H1 (cell line): ENCODE results near the gene ANKRD66. TPM values are rescaled to one million over a fixed set of nuclear protein-coding genes. Genes with fewer than 3 reads are reported as not detected.

Source experiments
- CTCF ChIA-PET: fragments of 300-600 bp; sonication (Branson Sonifier 250); formaldehyde crosslinking; loops from one replicate; lab custom pipeline; 2021; ENCODE audit not compliant: partially characterized antibody; lab: Charles Lee
- POLR2A ChIA-PET: fragments of 300-600 bp; sonication (Branson Sonifier 250); formaldehyde crosslinking; loops from one replicate; lab custom pipeline; 2021; ENCODE audit warnings: inconsistent platforms; ENCODE audit not compliant: partially characterized antibody; lab: Charles Lee
- DNase-seq, 2 experiments: peaks; one replicate each; pipeline versions ENCODE4 v3.0.0 to v3.0.0-alpha.2; 2010 to 2022; ENCODE audit warnings: low spot score in 2 of 2, low read depth in 1 of 2, mixed read lengths in 1 of 2
- FAIRE-seq: peaks from 2 replicates; lab custom pipeline; 2011; peaks lifted over from hg19 to GRCh38; lab: Jason Lieb, UNC
- H2AFZ ChIP-seq: 2 replicates; pipeline ENCODE4 v1.8.1; 2012; ENCODE audit warnings: low read length, inconsistent platforms
- H2AK5ac ChIP-seq: 2 replicates; pipeline ENCODE4 v1.6.1; 2013; ENCODE audit warnings: low read depth, low read length
- H2BK120ac ChIP-seq: replicated peaks from 2 replicates; pipeline ENCODE3; 2013; ENCODE audit warnings: low read depth, low read length, inconsistent platforms
- H2BK12ac ChIP-seq: 2 replicates; pipeline ENCODE4 v1.6.1; 2013; ENCODE audit warnings: low read depth, low read length
- H2BK15ac ChIP-seq: 2 replicates; pipeline ENCODE4 v1.6.1; 2013; ENCODE audit warnings: low read length
- H2BK20ac ChIP-seq: 2 replicates; pipeline ENCODE4 v1.6.1; 2013; ENCODE audit warnings: low read length
- H2BK5ac ChIP-seq: 2 replicates; pipeline ENCODE4 v1.6.1; 2013; ENCODE audit warnings: low read depth, low read length
- H3K14ac ChIP-seq: 2 replicates; pipeline ENCODE4 v1.6.1; 2013; ENCODE audit warnings: inconsistent platforms; ENCODE audit not compliant: insufficient read length
- H3K18ac ChIP-seq: 2 replicates; pipeline ENCODE4 v1.6.1; 2013; ENCODE audit warnings: low read length; ENCODE audit errors: extremely low read depth
- H3K23ac ChIP-seq: 2 replicates; pipeline ENCODE4 v1.6.1; 2013; ENCODE audit warnings: inconsistent platforms; ENCODE audit not compliant: insufficient read length
- H3K23me2 ChIP-seq: 2 replicates; pipeline ENCODE4 v1.6.1; 2013; ENCODE audit warnings: low read depth, low read length
- H3K27ac ChIP-seq: 2 replicates; pipeline ENCODE4 v1.6.1; 2011; ENCODE audit warnings: low read depth, low read length, inconsistent platforms
- H3K27me3 ChIP-seq, 4 experiments: replicated peaks in 1 of 4; 1 replicate in 1 of 4; 2 replicates in 3 of 4; pipeline versions ENCODE4 v1.6.1 to v1.8.1; 2011 to 2013; ENCODE audit warnings: low read length in 3 of 4, mild to moderate bottlenecking in 3 of 4, inconsistent platforms in 2 of 4, mixed read lengths in 2 of 4, moderate library complexity in 1 of 4; ENCODE audit not compliant: control insufficient read depth in 3 of 4, insufficient read depth in 3 of 4; ENCODE audit errors: extremely low read depth in 1 of 4
- H3K36me3 ChIP-seq, 4 experiments: 2 replicates each; pipeline versions ENCODE4 v1.6.1 to v1.8.1; 2011 to 2013; ENCODE audit warnings: mild to moderate bottlenecking in 4 of 4, low read length in 3 of 4, moderate library complexity in 2 of 4, control low read depth in 1 of 4, inconsistent platforms in 1 of 4; ENCODE audit not compliant: insufficient read depth in 4 of 4, control insufficient read depth in 2 of 4
- H3K4ac ChIP-seq: replicated peaks from 2 replicates; pipeline ENCODE3; 2013; ENCODE audit warnings: low read length, low read depth, mixed read lengths, inconsistent platforms; ENCODE audit not compliant: insufficient read length
- H3K4me1 ChIP-seq, 4 experiments: replicated peaks in 1 of 4; 1 replicate in 1 of 4; 2 replicates in 3 of 4; pipeline versions ENCODE4 v1.6.1 to v1.8.1; 2011 to 2013; ENCODE audit warnings: low read length in 3 of 4, inconsistent platforms in 2 of 4, mixed read lengths in 1 of 4; ENCODE audit not compliant: insufficient read depth in 4 of 4, control insufficient read depth in 3 of 4
- H3K4me2 ChIP-seq, 2 experiments: 2 replicates each; pipeline versions ENCODE4 v1.6.1 to v1.8.1; 2011 to 2013; ENCODE audit warnings: low read depth in 2 of 2, low read length in 2 of 2, control low read depth in 1 of 2, inconsistent platforms in 1 of 2, mild to moderate bottlenecking in 1 of 2; ENCODE audit not compliant: insufficient read depth in 1 of 2
- H3K4me3 ChIP-seq, 4 experiments: fragments of 200-600, 300-600 bp in 1 of 4; sonication (generic), shearing (Covaris generic), sonication (Bioruptor Twin) in 1 of 4; 2 replicates each; pipeline versions ENCODE4 v1.5.1 to v1.8.1; 2011 to 2016; ENCODE audit warnings: low read length in 4 of 4, low read depth in 3 of 4, control low read depth in 2 of 4, inconsistent platforms in 2 of 4, mild to moderate bottlenecking in 2 of 4, mixed read lengths in 1 of 4, moderate library complexity in 1 of 4; ENCODE audit not compliant: insufficient read depth in 2 of 4; ENCODE audit errors: extremely low read depth in 1 of 4
- H3K56ac ChIP-seq: replicated peaks from 2 replicates; pipeline ENCODE3; 2013; ENCODE audit warnings: low read depth, mild to moderate bottlenecking, mixed read lengths, low read length, inconsistent platforms; ENCODE audit not compliant: insufficient read length
- H3K79me1 ChIP-seq: 2 replicates; pipeline ENCODE4 v1.6.1; 2013; ENCODE audit warnings: low read depth, low read length, control low read depth
- H3K79me2 ChIP-seq, 2 experiments: 2 replicates each; pipeline versions ENCODE4 v1.6.1 to v1.8.1; 2012 to 2013; ENCODE audit warnings: low read length in 2 of 2, mild to moderate bottlenecking in 2 of 2, inconsistent platforms in 1 of 2; ENCODE audit not compliant: insufficient read depth in 2 of 2, control insufficient read depth in 1 of 2
- H3K9ac ChIP-seq, 4 experiments: replicated peaks in 1 of 4; 1 replicate in 1 of 4; 2 replicates in 3 of 4; pipeline versions ENCODE4 v1.6.1 to v1.8.1; 2011 to 2013; ENCODE audit warnings: low read depth in 3 of 4, low read length in 3 of 4, control low read depth in 2 of 4, mild to moderate bottlenecking in 2 of 4, moderate library complexity in 2 of 4, inconsistent platforms in 1 of 4; ENCODE audit errors: extremely low read depth in 1 of 4
- H3K9me3 ChIP-seq, 2 experiments: 2 replicates each; pipeline versions ENCODE4 v1.6.1 to v1.8.1; 2012 to 2013; ENCODE audit warnings: mild to moderate bottlenecking in 2 of 2, moderate library complexity in 2 of 2, control low read depth in 1 of 2, inconsistent platforms in 1 of 2, low read depth in 1 of 2, low read length in 1 of 2, mixed read lengths in 1 of 2; ENCODE audit not compliant: insufficient read depth in 2 of 2
- H4K20me1 ChIP-seq, 2 experiments: replicated peaks in 1 of 2; 2 replicates each; pipeline versions ENCODE3 to v1.8.1; 2011 to 2013; ENCODE audit warnings: inconsistent platforms in 2 of 2, low read length in 2 of 2, mild to moderate bottlenecking in 1 of 2; ENCODE audit not compliant: insufficient read depth in 2 of 2, control insufficient read depth in 1 of 2
- H4K5ac ChIP-seq: 2 replicates; pipeline ENCODE4 v1.6.1; 2013; ENCODE audit warnings: low read length, low read depth, mixed read lengths, inconsistent platforms; ENCODE audit not compliant: insufficient read length
- H4K8ac ChIP-seq: 2 replicates; pipeline ENCODE4 v1.8.0; 2013; ENCODE audit warnings: mild to moderate bottlenecking, moderate library complexity, low read length, inconsistent platforms; ENCODE audit not compliant: insufficient read depth; ENCODE audit errors: extremely low read depth
- H4K91ac ChIP-seq: replicated peaks from 2 replicates; pipeline ENCODE3; 2013; ENCODE audit warnings: low read length, mixed read lengths, inconsistent platforms; ENCODE audit not compliant: insufficient read length
- CEBPB ChIP-seq: IDR thresholded peaks from 2 replicates; pipeline ENCODE4 v1.6.1; 2012; ENCODE audit warnings: low read depth, low read length
- CREB1 ChIP-seq: IDR thresholded peaks from 2 replicates; pipeline ENCODE4 v1.6.1; 2012; ENCODE audit warnings: inconsistent platforms
- FOSL1 ChIP-seq: IDR thresholded peaks from 2 replicates; pipeline ENCODE4 v1.6.1; 2011; ENCODE audit warnings: mild to moderate bottlenecking, low read depth, low read length, moderate library complexity; ENCODE audit not compliant: insufficient read depth
- HDAC6 ChIP-seq: IDR thresholded peaks from one replicate; pipeline ENCODE4 v1.7.1; 2012; ENCODE audit warnings: low read depth, mild to moderate bottlenecking, inconsistent platforms, low read length, moderate library complexity
- KDM4A ChIP-seq: IDR thresholded peaks from one replicate; pipeline ENCODE4 v1.7.1; 2012; ENCODE audit warnings: low read depth, mild to moderate bottlenecking, moderate library complexity, low read length, inconsistent platforms; ENCODE audit not compliant: severe bottlenecking
- TAF7 ChIP-seq: optimal IDR thresholded peaks from 2 replicates; pipeline ENCODE3; 2011; ENCODE audit warnings: low read depth, mild to moderate bottlenecking, inconsistent platforms, low read length, moderate library complexity, borderline replicate concordance
- TCF12 ChIP-seq: IDR thresholded peaks from 2 replicates; pipeline ENCODE4 v1.6.1; 2011; ENCODE audit warnings: low read depth, mild to moderate bottlenecking, low read length
- WGBS, 2 experiments: shearing (Covaris generic) in 1 of 2; methylation state at CpG; one replicate each; pipeline versions ENCODE4 v1.1.6 to v1.1.7; 2013 to 2015; ENCODE audit warnings: low lambda C conversion rate in 2 of 2, mixed read lengths in 2 of 2, inconsistent platforms in 1 of 2, low coverage in 1 of 2, missing lambda C conversion rate in 1 of 2; ENCODE audit not compliant: insufficient replicate concordance in 2 of 2, insufficient coverage in 1 of 2, insufficient read length in 1 of 2; ENCODE audit errors: extremely low coverage in 1 of 2, missing lambda C conversion rate in 1 of 2; 5-methylcytosine and 5-hydroxymethylcytosine counted together
- polyA plus RNA-seq, 7 experiments: library from polyadenylated mRNA; depleted of rRNA in 3 of 7; stranded (reverse) in 5 of 7; unstranded in 2 of 7; fragments of >200 nt in 5 of 7; fragments of 200-250 nt in 2 of 7; gene quantifications; 1 replicate in 5 of 7; 2 replicates in 1 of 7; 4 replicates in 1 of 7; pipeline versions ENCODE4 v1.2.1 to v1.2.3, GENCODE V29; 2011 to 2013; ENCODE audit warnings: missing spikeins in 2 of 7, mixed read lengths in 2 of 7
- total RNA-seq: library from RNA; stranded (reverse); fragmentation: NEBNext Ultra II Directional; extraction: Animal tissue kit (Norgen Biotek cat#: 25700); gene quantifications from 2 replicates; pipeline ENCODE4 v1.2.1, GENCODE V29; 2021
- TF ChIP-seq, protein P1 (sequence below): IDR thresholded peaks from 2 replicates; pipeline ENCODE4 v1.6.1; 2012; ENCODE audit warnings: low read length, inconsistent platforms
- TF ChIP-seq, protein P2 (sequence below): IDR thresholded peaks from 2 replicates; pipeline ENCODE4 v1.6.1; 2012; ENCODE audit warnings: inconsistent platforms
- TF ChIP-seq, protein P3 (sequence below), 3 experiments: IDR thresholded peaks; 1 replicate in 2 of 3; 2 replicates in 1 of 3; pipeline versions ENCODE4 v1.5.1 to v1.6.1; 2011; ENCODE audit warnings: low read length in 3 of 3, mild to moderate bottlenecking in 3 of 3, inconsistent platforms in 2 of 3, low read depth in 1 of 3, moderate library complexity in 1 of 3; ENCODE audit not compliant: insufficient read depth in 1 of 3; ENCODE audit errors: control extremely low read depth in 1 of 3

Gene ANKRD66
- total and polyA plus RNA-seq, 2 of the 8 experiments (the other 6 are each of a cell fraction or from before 2014, with no cell fraction given), result 0.05 TPM; not detected in 1

DNA sequence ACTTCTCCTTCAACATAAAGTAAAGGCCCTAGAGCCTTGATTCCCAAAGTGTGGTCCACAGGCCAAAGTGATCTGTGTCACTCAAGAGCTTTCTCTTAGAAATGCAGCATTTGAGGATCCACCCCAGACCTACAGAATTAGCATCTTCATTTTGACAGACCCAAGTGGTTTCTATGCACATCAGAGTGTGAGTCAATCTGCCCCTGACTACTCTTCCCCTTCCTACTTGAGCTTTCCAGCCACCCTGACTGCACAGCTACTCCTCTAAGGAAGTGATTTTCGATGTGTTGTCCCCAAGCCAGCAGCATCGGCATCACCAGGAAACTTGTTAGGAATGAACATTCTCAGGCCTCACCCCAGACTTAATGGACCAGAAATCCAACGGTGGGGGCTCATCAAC is 49.1 kb downstream of the ANKRD66 start:
- no peak overlapping the region for H4K5ac ChIP-seq
- H2BK15ac ChIP-seq, result no peak overlapping the region
- H2AK5ac ChIP-seq, result no peak overlapping the region
- no peaks in the 10 kb centered on the region for H3K4me1 ChIP-seq
- DNase-seq, result no peak
- no peak overlapping the region for H3K4ac ChIP-seq
- H3K4me2 ChIP-seq, result no peak overlapping the region
- H3K27me3 ChIP-seq, result no peaks in the 10 kb centered on the region
- WGBS, 2 experiments, result 95% methylated on average over 3 of the region's 3 CpGs; no CpG with 5 or more reads in 1 of the 2 experiments
- H3K4me3 ChIP-seq, result no peak overlapping the region
- POLR2A ChIA-PET, result no interaction called here
- no peak overlapping the region for H3K18ac ChIP-seq
- no peak overlapping the region for H2BK20ac ChIP-seq
- no peaks in the 10 kb centered on the region for H3K23me2 ChIP-seq
- no peaks in the 10 kb centered on the region for H3K9me3 ChIP-seq
- H2BK120ac ChIP-seq, result no peak overlapping the region
- H2AFZ ChIP-seq, result no peak overlapping the region
- no peaks in the 10 kb centered on the region for H3K79me2 ChIP-seq
- H2BK12ac ChIP-seq, result no peak overlapping the region
- H3K56ac ChIP-seq, result no peak overlapping the region
- no peaks in the 10 kb centered on the region for H3K79me1 ChIP-seq
- no peak overlapping the region for H2BK5ac ChIP-seq
- no peak overlapping the region for H4K91ac ChIP-seq
- no peaks in the 10 kb centered on the region for H4K20me1 ChIP-seq
- no peak for FAIRE-seq
- no peak overlapping the region for H3K9ac ChIP-seq
- no peak overlapping the region for H3K23ac ChIP-seq
- H3K36me3 ChIP-seq, result no peaks in the 10 kb centered on the region
- no peak overlapping the region for H3K27ac ChIP-seq
- no peak overlapping the region for H4K8ac ChIP-seq
- CTCF ChIA-PET, result interaction anchor here (0.9 kb wide), 1 partner anchor 51 kb away, joined by 3 read pairs; no protein-coding TSS in a partner anchor
- no peak overlapping the region for H3K14ac ChIP-seq
- TF ChIP-seq HDAC6 (no peak), TCF12 (no peak), TAF7 (no peak), FOSL1 (no peak), KDM4A (no peak), CEBPB (no peak), CREB1 (no peak)
- TF ChIP-seq, protein P1, sequence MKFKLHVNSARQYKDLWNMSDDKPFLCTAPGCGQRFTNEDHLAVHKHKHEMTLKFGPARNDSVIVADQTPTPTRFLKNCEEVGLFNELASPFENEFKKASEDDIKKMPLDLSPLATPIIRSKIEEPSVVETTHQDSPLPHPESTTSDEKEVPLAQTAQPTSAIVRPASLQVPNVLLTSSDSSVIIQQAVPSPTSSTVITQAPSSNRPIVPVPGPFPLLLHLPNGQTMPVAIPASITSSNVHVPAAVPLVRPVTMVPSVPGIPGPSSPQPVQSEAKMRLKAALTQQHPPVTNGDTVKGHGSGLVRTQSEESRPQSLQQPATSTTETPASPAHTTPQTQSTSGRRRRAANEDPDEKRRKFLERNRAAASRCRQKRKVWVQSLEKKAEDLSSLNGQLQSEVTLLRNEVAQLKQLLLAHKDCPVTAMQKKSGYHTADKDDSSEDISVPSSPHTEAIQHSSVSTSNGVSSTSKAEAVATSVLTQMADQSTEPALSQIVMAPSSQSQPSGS, result no peak
- TF ChIP-seq, protein P2, sequence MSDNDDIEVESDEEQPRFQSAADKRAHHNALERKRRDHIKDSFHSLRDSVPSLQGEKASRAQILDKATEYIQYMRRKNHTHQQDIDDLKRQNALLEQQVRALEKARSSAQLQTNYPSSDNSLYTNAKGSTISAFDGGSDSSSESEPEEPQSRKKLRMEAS, result no peak
- TF ChIP-seq, protein P3, sequence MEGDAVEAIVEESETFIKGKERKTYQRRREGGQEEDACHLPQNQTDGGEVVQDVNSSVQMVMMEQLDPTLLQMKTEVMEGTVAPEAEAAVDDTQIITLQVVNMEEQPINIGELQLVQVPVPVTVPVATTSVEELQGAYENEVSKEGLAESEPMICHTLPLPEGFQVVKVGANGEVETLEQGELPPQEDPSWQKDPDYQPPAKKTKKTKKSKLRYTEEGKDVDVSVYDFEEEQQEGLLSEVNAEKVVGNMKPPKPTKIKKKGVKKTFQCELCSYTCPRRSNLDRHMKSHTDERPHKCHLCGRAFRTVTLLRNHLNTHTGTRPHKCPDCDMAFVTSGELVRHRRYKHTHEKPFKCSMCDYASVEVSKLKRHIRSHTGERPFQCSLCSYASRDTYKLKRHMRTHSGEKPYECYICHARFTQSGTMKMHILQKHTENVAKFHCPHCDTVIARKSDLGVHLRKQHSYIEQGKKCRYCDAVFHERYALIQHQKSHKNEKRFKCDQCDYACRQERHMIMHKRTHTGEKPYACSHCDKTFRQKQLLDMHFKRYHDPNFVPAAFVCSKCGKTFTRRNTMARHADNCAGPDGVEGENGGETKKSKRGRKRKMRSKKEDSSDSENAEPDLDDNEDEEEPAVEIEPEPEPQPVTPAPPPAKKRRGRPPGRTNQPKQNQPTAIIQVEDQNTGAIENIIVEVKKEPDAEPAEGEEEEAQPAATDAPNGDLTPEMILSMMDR (IDR thresholded peaks at IDR 0.05; ENCODE audit: control extremely low read depth in 1 of 3, insufficient read depth in 1 of 3, low read depth in 1 of 3, low read length in 3 of 3), result no peak
